ENCODE results near the gene MAOB.

DNA sequence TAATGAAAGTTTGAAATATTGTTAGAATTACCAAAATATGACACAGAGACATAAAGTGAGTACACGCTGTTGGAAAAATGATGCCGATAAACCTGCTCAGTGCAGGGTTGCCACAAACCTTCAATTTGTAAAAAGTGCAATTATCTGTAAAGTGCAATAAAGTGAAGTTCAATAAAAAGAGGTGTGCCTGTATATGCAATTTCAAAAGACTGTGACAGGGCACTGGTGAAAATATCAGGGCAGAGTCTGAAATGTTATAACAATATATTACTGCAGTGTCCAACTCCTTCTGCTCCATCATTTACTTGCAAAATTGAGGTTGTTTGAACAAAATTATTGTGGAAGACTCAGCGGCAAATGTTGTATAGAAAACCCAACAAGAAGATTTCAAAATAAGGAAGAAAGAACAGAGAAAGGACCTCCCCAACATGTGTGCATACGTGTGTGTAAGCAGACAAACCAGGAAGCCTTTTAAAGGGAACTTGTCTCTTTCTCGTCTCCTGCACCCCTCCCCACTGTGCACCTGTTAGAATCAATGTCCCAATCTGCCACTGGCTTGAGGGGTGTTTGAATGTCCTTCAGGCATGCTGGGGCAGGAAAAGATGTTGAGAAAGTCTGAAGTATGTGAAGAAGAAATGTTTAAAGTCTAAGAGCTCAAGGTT is 96.2 kb downstream of the MAOB start:
- no peak for TF ChIP-seq POLR2AphosphoS5 (IDR thresholded peaks at IDR 0.05; ENCODE audit: borderline replicate concordance, low read depth, low read length)
- no peak for TF ChIP-seq EZH2 (IDR thresholded peaks at IDR 0.05)
